Keratinocyte (primary cell): ENCODE results near the gene P2RX2. TPM values are rescaled to one million over a fixed set of nuclear protein-coding genes. Genes with fewer than 3 reads are reported as not detected.

Experiments used
- DNase-seq: peaks from one replicate; pipeline ENCODE4 v3.0.0-alpha.2; 2011; ENCODE audit warnings: low read depth, missing footprints, low spot score
- FAIRE-seq: peaks from 2 replicates; lab custom pipeline; 2011; peaks lifted over from hg19 to GRCh38; lab: Jason Lieb, UNC
- H2AFZ ChIP-seq: 2 replicates; pipeline ENCODE4 v1.6.0; 2012; ENCODE audit warnings: low read length, control low read depth, inconsistent platforms; ENCODE audit not compliant: control insufficient read depth
- H3K27ac ChIP-seq: 2 replicates; pipeline ENCODE4 v1.5.1; 2011; ENCODE audit warnings: low read length; ENCODE audit not compliant: control insufficient read depth, insufficient read depth
- H3K27me3 ChIP-seq: 3 replicates; pipeline ENCODE4 v1.6.0; 2011; ENCODE audit warnings: low read length; ENCODE audit not compliant: control insufficient read depth, insufficient read depth; ENCODE audit errors: extremely low read depth
- H3K36me3 ChIP-seq, 2 experiments: 2 replicates in 1 of 2; 3 replicates in 1 of 2; pipeline ENCODE4 v1.5.1; 2011; ENCODE audit warnings: low read length in 2 of 2, mild to moderate bottlenecking in 1 of 2; ENCODE audit not compliant: control insufficient read depth in 2 of 2, insufficient read depth in 2 of 2; ENCODE audit errors: extremely low read depth in 1 of 2
- H3K4me1 ChIP-seq: 3 replicates; pipeline ENCODE4 v1.5.1; 2011; ENCODE audit warnings: low read length; ENCODE audit not compliant: control insufficient read depth, insufficient read depth; ENCODE audit errors: extremely low read depth
- H3K4me2 ChIP-seq: 3 replicates; pipeline ENCODE4 v1.6.0; 2011; ENCODE audit warnings: low read depth, low read length; ENCODE audit not compliant: control insufficient read depth, insufficient read depth; ENCODE audit errors: extremely low read depth
- H3K4me3 ChIP-seq, 3 experiments: fragments of 200-600 bp in 1 of 3; sonication (generic) in 1 of 3; 2 replicates in 2 of 3; 3 replicates in 1 of 3; pipeline ENCODE4 v1.5.1; 2011 to 2016; ENCODE audit warnings: low read length in 3 of 3, mild to moderate bottlenecking in 3 of 3, control low read depth in 2 of 3, inconsistent platforms in 1 of 3, low read depth in 1 of 3, mixed read lengths in 1 of 3, mixed run types in 1 of 3, moderate library complexity in 1 of 3; ENCODE audit not compliant: control insufficient read depth in 2 of 3, insufficient read depth in 2 of 3; ENCODE audit errors: extremely low read depth in 1 of 3
- H3K79me2 ChIP-seq: 2 replicates; pipeline ENCODE4 v1.6.0; 2012; ENCODE audit warnings: low read length; ENCODE audit not compliant: control insufficient read depth, insufficient read depth
- H3K9ac ChIP-seq: 3 replicates; pipeline ENCODE4 v1.6.0; 2011; ENCODE audit warnings: low read length; ENCODE audit not compliant: control insufficient read depth, insufficient read depth; ENCODE audit errors: extremely low read depth
- H3K9me1 ChIP-seq: 3 replicates; pipeline ENCODE4 v1.6.0; 2011; ENCODE audit warnings: low read length; ENCODE audit not compliant: control insufficient read depth, insufficient read depth; ENCODE audit errors: extremely low read depth
- H3K9me3 ChIP-seq: 2 replicates; pipeline ENCODE4 v1.5.1; 2012; ENCODE audit warnings: low read depth, low read length; ENCODE audit not compliant: control insufficient read depth
- H4K20me1 ChIP-seq: 3 replicates; pipeline ENCODE4 v1.6.0; 2011; ENCODE audit warnings: low read length; ENCODE audit not compliant: control insufficient read depth, insufficient read depth; ENCODE audit errors: extremely low read depth
- EZH2 ChIP-seq: IDR thresholded peaks from one replicate; pipeline ENCODE4 v1.6.1; 2012; ENCODE audit warnings: inconsistent platforms, mild to moderate bottlenecking, low read length, moderate library complexity
- dilution Hi-C: fragments of 300-500 bp; cut with MboI; formaldehyde crosslinking; loops from one replicate; pipeline ENCODE4 v1.7.0; 2020; ENCODE audit warnings: low sequenced_read_pairs; ENCODE audit not compliant: extremely low pct_ligation_motif_present
- polyA plus RNA-seq, 5 experiments: library from polyadenylated mRNA; depleted of rRNA in 3 of 5; stranded (reverse) in 3 of 5; stranded (forward) in 1 of 5; unstranded in 1 of 5; fragments of >200 nt; gene quantifications; 1 replicate in 1 of 5; 2 replicates in 3 of 5; 3 replicates in 1 of 5; pipeline versions ENCODE4 v1.2.1 to v1.2.3, GENCODE V29; 2011 to 2012; ENCODE audit warnings: missing spikeins in 2 of 5, low read depth in 1 of 5, low replicate concordance in 1 of 5
- TF ChIP-seq, protein P1 (sequence below), 3 experiments: IDR thresholded peaks in 1 of 3; conservative IDR thresholded peaks in 1 of 3; optimal IDR thresholded peaks in 1 of 3; 2 replicates in 2 of 3; 3 replicates in 1 of 3; pipeline versions ENCODE3 to v1.5.1; 2011; ENCODE audit warnings: low read length in 3 of 3, mild to moderate bottlenecking in 3 of 3, moderate library complexity in 2 of 3, control low read depth in 1 of 3, inconsistent platforms in 1 of 3; ENCODE audit not compliant: insufficient read depth in 2 of 3; ENCODE audit errors: extremely low read depth in 1 of 3

P2RX2 gene
- polyA plus RNA-seq, 1 donor (not counting 4 experiments of a cell fraction or from before 2014, with no cell fraction given), result not detected

GRCh38 chr12:132661972-132662371, 43.4 kb downstream of the P2RX2 start:
- H2AFZ ChIP-seq, result no peak overlapping the region
- no peak for DNase-seq
- H3K79me2 ChIP-seq, result no peaks in the 10 kb centered on the region
- TF ChIP-seq, protein P1, sequence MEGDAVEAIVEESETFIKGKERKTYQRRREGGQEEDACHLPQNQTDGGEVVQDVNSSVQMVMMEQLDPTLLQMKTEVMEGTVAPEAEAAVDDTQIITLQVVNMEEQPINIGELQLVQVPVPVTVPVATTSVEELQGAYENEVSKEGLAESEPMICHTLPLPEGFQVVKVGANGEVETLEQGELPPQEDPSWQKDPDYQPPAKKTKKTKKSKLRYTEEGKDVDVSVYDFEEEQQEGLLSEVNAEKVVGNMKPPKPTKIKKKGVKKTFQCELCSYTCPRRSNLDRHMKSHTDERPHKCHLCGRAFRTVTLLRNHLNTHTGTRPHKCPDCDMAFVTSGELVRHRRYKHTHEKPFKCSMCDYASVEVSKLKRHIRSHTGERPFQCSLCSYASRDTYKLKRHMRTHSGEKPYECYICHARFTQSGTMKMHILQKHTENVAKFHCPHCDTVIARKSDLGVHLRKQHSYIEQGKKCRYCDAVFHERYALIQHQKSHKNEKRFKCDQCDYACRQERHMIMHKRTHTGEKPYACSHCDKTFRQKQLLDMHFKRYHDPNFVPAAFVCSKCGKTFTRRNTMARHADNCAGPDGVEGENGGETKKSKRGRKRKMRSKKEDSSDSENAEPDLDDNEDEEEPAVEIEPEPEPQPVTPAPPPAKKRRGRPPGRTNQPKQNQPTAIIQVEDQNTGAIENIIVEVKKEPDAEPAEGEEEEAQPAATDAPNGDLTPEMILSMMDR (optimal IDR thresholded peaks at IDR 0.05 in 1 of 3, IDR thresholded peaks at IDR 0.05 in 1 of 3, conservative IDR thresholded peaks at IDR 0.05 in 1 of 3; ENCODE audit: extremely low read depth in 1 of 3, insufficient read depth in 2 of 3, low read length in 3 of 3), result no peak
- TF ChIP-seq EZH2, result no peak
- H3K9me3 ChIP-seq, result no peaks in the 10 kb centered on the region
- dilution Hi-C loops, result no loop called here
- no peak overlapping the region for H3K9ac ChIP-seq
- no peaks in the 10 kb centered on the region for H3K4me1 ChIP-seq
- H3K9me1 ChIP-seq, result no peaks in the 10 kb centered on the region
- no peak for FAIRE-seq
- no peak overlapping the region for H3K4me2 ChIP-seq
- H3K27me3 ChIP-seq, result no peaks in the 10 kb centered on the region
- peaks cover 37 to 47% of the 10 kb centered on the region in 2 experiments for H3K36me3 ChIP-seq
- H3K27ac ChIP-seq, result no peak overlapping the region
- no peak overlapping the region for H3K4me3 ChIP-seq
- H4K20me1 ChIP-seq, result no peaks in the 10 kb centered on the region

GRCh38 chr12:132662901-132663755, 44.6 kb downstream of the P2RX2 start:
- TF ChIP-seq EZH2, result no peak
- TF ChIP-seq, protein P1 (optimal IDR thresholded peaks at IDR 0.05 in 1 of 3, IDR thresholded peaks at IDR 0.05 in 1 of 3, conservative IDR thresholded peaks at IDR 0.05 in 1 of 3; ENCODE audit: extremely low read depth in 1 of 3, insufficient read depth in 2 of 3, low read length in 3 of 3), result no peak
- no peak overlapping the region for H3K27ac ChIP-seq
- no peak for DNase-seq
- H3K9me1 ChIP-seq, result no peaks in the 10 kb centered on the region
- no peaks in the 10 kb centered on the region for H3K79me2 ChIP-seq
- H3K4me2 ChIP-seq, result no peak overlapping the region
- no peak overlapping the region for H3K4me3 ChIP-seq
- H3K9me3 ChIP-seq, result no peaks in the 10 kb centered on the region
- no peak for FAIRE-seq
- H3K9ac ChIP-seq, result no peak overlapping the region
- no peaks in the 10 kb centered on the region for H3K27me3 ChIP-seq
- no peak overlapping the region for H2AFZ ChIP-seq
- H3K36me3 ChIP-seq, result peaks cover 44 to 55% of the 10 kb centered on the region in 2 experiments
- dilution Hi-C loops, result no loop called here
- no peaks in the 10 kb centered on the region for H3K4me1 ChIP-seq
- no peaks in the 10 kb centered on the region for H4K20me1 ChIP-seq
